Left renal pelvis (tissue), 4 donors: ENCODE data around the gene CISH. TPM values are rescaled to one million over a fixed set of nuclear protein-coding genes. Genes with fewer than 3 reads are reported as not detected.

Experiments
- polyA plus RNA-seq, 4 donors: library from polyadenylated mRNA; unstranded; fragments of 120-200 nt; gene quantifications; one replicate each; pipeline ENCODE4 v1.2.1, GENCODE V29; 2013; ENCODE audit not compliant: insufficient read length in 4 of 4

CISH gene
- polyA plus RNA-seq, 4 donors: 26.8 to 33.6 (median 31.0) TPM

Other genes with a start within 250 kb of the CISH start
- 10 to 100 TPM in 3 of 4 donors, 1 to 10 TPM in 1; 7.2 to 17.1 (median 15.0) TPM for gene CACNA2D2, start 108.1 kb downstream of the CISH start, polyA plus RNA-seq
- gene C3orf18, start 44.0 kb downstream of the CISH start, polyA plus RNA-seq: 10 to 100 TPM; 15.4 to 21.3 (median 19.4) TPM
- gene HEMK1, start 42.3 kb downstream of the CISH start, polyA plus RNA-seq: 10 to 100 TPM; 18.8 to 28.2 (median 20.9) TPM
- gene MAPKAPK3, start 5.4 kb upstream of the CISH start, polyA plus RNA-seq: 10 to 100 TPM; 22.1 to 58.2 (median 53.8) TPM
- gene DOCK3, start 63.2 kb upstream of the CISH start, polyA plus RNA-seq: 1 to 10 TPM; 1.3 to 1.8 (median 1.6) TPM